PC-3 (cell line): ENCODE measurements around the gene TUBA4A. TPM values are rescaled to one million over a fixed set of nuclear protein-coding genes. Genes with fewer than 3 reads are reported as not detected.
A peak's percentile ranks its signal among the peaks of the same experiment; 100 is the strongest.

Experiments used
- ATAC-seq: fragments of 200-7000 bp; cut with Tn5 transposase; 2 replicates; pipeline ENCODE4 v1.9.1; 2020; ENCODE audit warnings: mild to moderate bottlenecking, moderate library complexity
- BruUV-seq: library from RNA; stranded (reverse); fragments of 400-500 nt; replicated peaks from 2 replicates; lab custom pipeline; 2021; lab: Mats Ljungman, UMichigan
- CTCF ChIA-PET: fragments of 300-600 bp; sonication (Branson Sonifier 250); formaldehyde crosslinking; loops from one replicate; lab custom pipeline; 2022; ENCODE audit warnings: antibody characterized with exemption; lab: Charles Lee
- POLR2A ChIA-PET: fragments of 300-600 bp; sonication (Branson Sonifier 250); formaldehyde crosslinking; loops from one replicate; lab custom pipeline; 2022; ENCODE audit warnings: antibody characterized with exemption; ENCODE audit not compliant: unreplicated experiment; lab: Charles Lee
- DNase-seq: peaks from one replicate; pipeline ENCODE4 v3.0.0-alpha.2; 2015
- H2AFZ ChIP-seq: fragments of 300-600 bp; sonication (generic); 2 replicates; pipeline ENCODE4 v1.6.0; 2016; ENCODE audit warnings: antibody characterized with exemption, low read length
- H3F3A ChIP-seq: fragments of 300-600 bp; sonication (generic); one replicate; pipeline ENCODE4 v1.6.0; 2017; ENCODE audit warnings: antibody characterized with exemption, low read length, control low read depth, mild to moderate bottlenecking; ENCODE audit not compliant: unreplicated experiment
- H3K27ac ChIP-seq: fragments of 300-600 bp; sonication (generic); 2 replicates; pipeline ENCODE4 v1.5.1; 2016; ENCODE audit warnings: mild to moderate bottlenecking, low read length
- H3K27me3 ChIP-seq: fragments of 300-600 bp; sonication (generic); 2 replicates; pipeline ENCODE4 v1.6.1; 2016; ENCODE audit warnings: low read length, mixed read lengths
- H3K36me3 ChIP-seq: fragments of 300-600 bp; sonication (generic); 2 replicates; pipeline ENCODE4 v1.6.1; 2016; ENCODE audit warnings: low read depth, mixed run types, low read length, mixed read lengths
- H3K4me1 ChIP-seq: fragments of 300-600 bp; sonication (generic); 2 replicates; pipeline ENCODE4 v1.5.1; 2016; ENCODE audit warnings: low read length; ENCODE audit not compliant: insufficient read depth
- H3K4me2 ChIP-seq: fragments of 300-600 bp; sonication (generic); 2 replicates; pipeline ENCODE4 v1.6.0; 2016; ENCODE audit warnings: low read length
- H3K4me3 ChIP-seq: fragments of 300-600 bp; sonication (generic); 2 replicates; pipeline ENCODE4 v1.5.1; 2016; ENCODE audit warnings: mild to moderate bottlenecking, low read length, mixed read lengths
- H3K79me2 ChIP-seq: fragments of 300-600 bp; sonication (generic); 2 replicates; pipeline ENCODE4 v1.6.1; 2017; ENCODE audit warnings: low read length, mixed read lengths
- H3K9ac ChIP-seq: fragments of 300-600 bp; sonication (generic); 2 replicates; pipeline ENCODE4 v1.6.0; 2016; ENCODE audit warnings: mild to moderate bottlenecking, low read length
- H3K9me2 ChIP-seq: fragments of 300-600 bp; sonication (generic); replicated peaks from 2 replicates; pipeline ENCODE4 v1.6.1; 2016; ENCODE audit warnings: mixed run types, low read length, mixed read lengths
- H3K9me3 ChIP-seq: fragments of 300-600 bp; sonication (generic); 2 replicates; pipeline ENCODE4 v1.6.1; 2016; ENCODE audit warnings: low read length, mixed read lengths
- H4K20me1 ChIP-seq: fragments of 300-600 bp; sonication (generic); 2 replicates; pipeline ENCODE4 v1.6.1; 2016; ENCODE audit warnings: low read length, mixed read lengths
- EZH2 ChIP-seq: fragments of 300-600 bp; sonication (generic); IDR thresholded peaks from one replicate; pipeline ENCODE4 v1.6.1; 2017; ENCODE audit warnings: antibody characterized with exemption, mild to moderate bottlenecking, low read length; ENCODE audit not compliant: unreplicated experiment
- EZH2phosphoT487 ChIP-seq: fragments of 300-600 bp; sonication (generic); IDR thresholded peaks from 2 replicates; pipeline ENCODE4 v1.6.1; 2018; ENCODE audit warnings: mild to moderate bottlenecking, antibody characterized with exemption, low read length, borderline replicate concordance
- intact Hi-C: fragments of 100-400 bp; cut with micrococcal nuclease; formaldehyde crosslinking; loops from 2 replicates; pipeline ENCODE4 v1.9.0; 2023
- total RNA-seq: library from RNA; depleted of rRNA; stranded (reverse); fragments of >200 nt; gene quantifications from 2 replicates; pipeline ENCODE4 v1.2.3, GENCODE V29; 2014
- TF ChIP-seq, protein P1 (sequence below): fragments of 300-600 bp; sonication (generic); conservative IDR thresholded peaks from 2 replicates; pipeline ENCODE4 v1.5.1; 2017; ENCODE audit warnings: antibody characterized with exemption, low read depth, mild to moderate bottlenecking, low read length

The TUBA4A gene
- total RNA-seq, 1 experiment from 2014 or later = 75.4 TPM

DNA sequence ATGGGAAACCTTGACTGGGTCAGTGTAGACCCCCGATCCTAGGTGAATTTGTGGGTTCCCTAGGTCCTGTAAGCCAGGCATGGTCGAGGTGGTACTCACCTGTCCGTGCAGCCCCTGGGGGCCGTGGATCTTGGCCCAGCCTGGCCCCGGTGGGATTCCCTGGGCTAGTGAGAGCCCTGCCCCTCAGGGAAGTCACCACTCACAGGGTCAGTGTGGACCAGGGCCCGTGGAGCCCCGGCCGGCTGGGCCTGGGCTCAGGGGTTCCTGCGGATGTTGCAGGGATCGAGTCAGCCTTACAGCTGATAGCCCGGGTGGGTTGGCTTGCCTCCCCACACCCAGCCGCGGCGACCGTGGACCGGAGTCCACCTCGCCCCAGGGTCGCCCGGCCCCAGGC is 24.8 kb downstream of the TUBA4A start:
- peaks cover 19% of the 10 kb centered on the region for H3K36me3 ChIP-seq
- H3K9me2 ChIP-seq = no peaks in the 10 kb centered on the region
- H3K79me2 ChIP-seq = peaks cover 51% of the 10 kb centered on the region
- H3K4me1 ChIP-seq = peaks cover 17% of the 10 kb centered on the region
- no peaks in the 10 kb centered on the region for H3K9me3 ChIP-seq
- intact Hi-C loops = loop anchor here (1.0 kb wide), 1 partner anchor 20 kb away; no protein-coding TSS in a partner anchor
- peak overlapping the region; percentile 86 for H3K9ac ChIP-seq
- CTCF ChIA-PET = no interaction called here
- no peak for DNase-seq
- H3F3A ChIP-seq = peaks cover 4% of the 10 kb centered on the region
- peak overlapping the region; percentile 74 for H3K4me3 ChIP-seq
- ATAC-seq = peak; percentile 26
- BruUV-seq = no TSS peak
- H3K4me2 ChIP-seq = peak overlapping the region; percentile 100
- no peaks in the 10 kb centered on the region for H4K20me1 ChIP-seq
- H3K27me3 ChIP-seq = no peaks in the 10 kb centered on the region
- TF ChIP-seq EZH2 (no peak), EZH2phosphoT487 (no peak)
- TF ChIP-seq, protein P1, sequence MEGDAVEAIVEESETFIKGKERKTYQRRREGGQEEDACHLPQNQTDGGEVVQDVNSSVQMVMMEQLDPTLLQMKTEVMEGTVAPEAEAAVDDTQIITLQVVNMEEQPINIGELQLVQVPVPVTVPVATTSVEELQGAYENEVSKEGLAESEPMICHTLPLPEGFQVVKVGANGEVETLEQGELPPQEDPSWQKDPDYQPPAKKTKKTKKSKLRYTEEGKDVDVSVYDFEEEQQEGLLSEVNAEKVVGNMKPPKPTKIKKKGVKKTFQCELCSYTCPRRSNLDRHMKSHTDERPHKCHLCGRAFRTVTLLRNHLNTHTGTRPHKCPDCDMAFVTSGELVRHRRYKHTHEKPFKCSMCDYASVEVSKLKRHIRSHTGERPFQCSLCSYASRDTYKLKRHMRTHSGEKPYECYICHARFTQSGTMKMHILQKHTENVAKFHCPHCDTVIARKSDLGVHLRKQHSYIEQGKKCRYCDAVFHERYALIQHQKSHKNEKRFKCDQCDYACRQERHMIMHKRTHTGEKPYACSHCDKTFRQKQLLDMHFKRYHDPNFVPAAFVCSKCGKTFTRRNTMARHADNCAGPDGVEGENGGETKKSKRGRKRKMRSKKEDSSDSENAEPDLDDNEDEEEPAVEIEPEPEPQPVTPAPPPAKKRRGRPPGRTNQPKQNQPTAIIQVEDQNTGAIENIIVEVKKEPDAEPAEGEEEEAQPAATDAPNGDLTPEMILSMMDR = no peak
- POLR2A ChIA-PET = interaction anchor here (1.2 kb wide), 1 partner anchor 66 kb away, joined by 3 read pairs; no protein-coding TSS in a partner anchor
- no peak overlapping the region for H3K27ac ChIP-seq
- peak overlapping the region; percentile 89; the same call in 1 of the 2 replicates for H2AFZ ChIP-seq

DNA sequence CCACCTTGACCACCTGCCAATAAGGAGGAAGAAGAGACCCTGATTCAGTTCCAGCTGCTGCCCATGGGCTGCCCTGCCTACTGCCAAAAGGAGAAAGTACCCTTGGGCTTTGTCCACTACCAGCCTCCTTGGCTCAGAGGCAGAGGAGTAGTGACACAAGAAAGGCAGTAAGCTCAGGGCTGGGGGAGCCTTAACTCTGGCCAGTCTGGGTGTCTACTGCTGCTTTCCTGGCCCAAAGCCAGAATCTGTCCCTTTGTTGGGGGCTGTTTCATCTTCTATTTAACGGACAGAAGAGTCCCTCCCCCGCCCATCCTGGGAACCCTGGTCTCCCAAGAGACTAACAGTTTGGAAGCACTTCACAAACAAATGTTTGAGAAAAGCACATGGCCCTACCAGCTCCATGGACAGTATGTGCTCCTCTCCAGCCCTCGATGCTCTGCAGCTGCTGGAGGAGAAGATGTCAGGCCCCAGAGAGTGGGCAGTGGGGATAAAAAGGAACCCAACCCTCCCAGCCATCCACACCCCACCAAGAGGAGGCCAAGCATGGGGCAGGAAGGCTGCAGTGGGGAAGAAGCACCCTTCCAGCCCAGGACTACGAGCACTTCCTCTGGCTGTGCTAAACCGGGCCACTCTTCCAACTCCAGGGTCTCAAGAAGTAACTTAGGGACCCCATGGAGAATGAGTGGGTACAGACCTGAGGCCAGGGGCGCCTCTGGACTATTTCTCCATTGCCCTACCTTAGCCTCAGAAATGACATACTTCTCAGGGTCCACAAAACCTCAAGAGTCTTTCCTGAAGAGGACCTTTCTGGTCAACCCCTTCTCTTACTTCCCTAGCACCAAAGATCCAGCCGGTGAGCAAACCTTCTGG is 25.4 kb downstream of the TUBA4A start:
- no peak for DNase-seq

More for the DNA sequence above, 25.4 kb downstream of the TUBA4A start:
- Histone ChIP-seq H3K9me2 (no peaks in the 10 kb centered on the region), H3K9me3 (no peaks in the 10 kb centered on the region), H3K36me3 (peaks cover 18% of the 10 kb centered on the region), H2AFZ (peak overlapping the region; percentile 89; the same call in 1 of the 2 replicates), H3K79me2 (peaks cover 51% of the 10 kb centered on the region), H4K20me1 (no peaks in the 10 kb centered on the region), H3K27ac (no peak overlapping the region), H3K4me2 (peak overlapping the region; percentile 100), H3K27me3 (no peaks in the 10 kb centered on the region), H3F3A (peaks cover 4% of the 10 kb centered on the region), H3K9ac (peak overlapping the region; percentile 86), H3K4me1 (peaks cover 17% of the 10 kb centered on the region), H3K4me3 (peak overlapping the region; percentile 74)
- TF ChIP-seq, protein P1 = no peak
- TF ChIP-seq EZH2phosphoT487 (no peak), EZH2 (no peak)
- ATAC-seq = no peak
- BruUV-seq = TSS peak; percentile 30
- intact Hi-C loops = no loop called here
- ChIA-PET POLR2A (interaction anchor here (1.2 kb wide), 1 partner anchor 67 kb away, joined by 3 read pairs; no protein-coding TSS in a partner anchor), CTCF (no interaction called here)
